ENCODE data around the gene MRPS35.

DNA sequence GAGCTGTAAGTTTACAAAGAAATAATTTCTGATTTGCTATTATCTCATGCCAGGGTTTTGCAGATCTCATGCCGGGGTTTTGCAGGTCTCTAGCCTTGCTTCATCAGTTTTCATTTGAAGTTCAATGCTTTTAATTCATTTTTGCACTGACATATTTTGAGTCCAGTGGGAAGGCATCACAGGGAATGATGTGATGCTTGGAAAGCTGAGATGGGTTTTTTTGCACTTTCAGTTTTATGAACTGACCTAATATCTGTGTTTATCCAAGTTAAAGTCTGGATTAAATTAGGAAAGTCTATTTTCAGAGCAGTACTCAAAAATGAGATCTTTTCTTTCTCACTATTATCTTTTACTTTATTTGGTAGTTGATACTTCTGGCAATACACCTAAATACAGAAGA lies 38.0 kb upstream of the MRPS35 start:
- TF ChIP-seq, protein P1, sequence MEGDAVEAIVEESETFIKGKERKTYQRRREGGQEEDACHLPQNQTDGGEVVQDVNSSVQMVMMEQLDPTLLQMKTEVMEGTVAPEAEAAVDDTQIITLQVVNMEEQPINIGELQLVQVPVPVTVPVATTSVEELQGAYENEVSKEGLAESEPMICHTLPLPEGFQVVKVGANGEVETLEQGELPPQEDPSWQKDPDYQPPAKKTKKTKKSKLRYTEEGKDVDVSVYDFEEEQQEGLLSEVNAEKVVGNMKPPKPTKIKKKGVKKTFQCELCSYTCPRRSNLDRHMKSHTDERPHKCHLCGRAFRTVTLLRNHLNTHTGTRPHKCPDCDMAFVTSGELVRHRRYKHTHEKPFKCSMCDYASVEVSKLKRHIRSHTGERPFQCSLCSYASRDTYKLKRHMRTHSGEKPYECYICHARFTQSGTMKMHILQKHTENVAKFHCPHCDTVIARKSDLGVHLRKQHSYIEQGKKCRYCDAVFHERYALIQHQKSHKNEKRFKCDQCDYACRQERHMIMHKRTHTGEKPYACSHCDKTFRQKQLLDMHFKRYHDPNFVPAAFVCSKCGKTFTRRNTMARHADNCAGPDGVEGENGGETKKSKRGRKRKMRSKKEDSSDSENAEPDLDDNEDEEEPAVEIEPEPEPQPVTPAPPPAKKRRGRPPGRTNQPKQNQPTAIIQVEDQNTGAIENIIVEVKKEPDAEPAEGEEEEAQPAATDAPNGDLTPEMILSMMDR (IDR thresholded peaks at IDR 0.05), result no peak
- no peak for TF ChIP-seq POLR2A (IDR thresholded peaks at IDR 0.05)
